ENCODE data around the gene NTRK3. TPM values are rescaled to one million over a fixed set of nuclear protein-coding genes. Genes with fewer than 3 reads are reported as not detected.
"Not testable (repeated sequence)": the region's sequence is repeated elsewhere in the genome, so short reads cannot be mapped to it uniquely, and the experiment has no call there.

Gene NTRK3
- total and polyA plus RNA-seq, 4 donors = 0.21 to 2.9 (median 0.32) TPM

DNA sequence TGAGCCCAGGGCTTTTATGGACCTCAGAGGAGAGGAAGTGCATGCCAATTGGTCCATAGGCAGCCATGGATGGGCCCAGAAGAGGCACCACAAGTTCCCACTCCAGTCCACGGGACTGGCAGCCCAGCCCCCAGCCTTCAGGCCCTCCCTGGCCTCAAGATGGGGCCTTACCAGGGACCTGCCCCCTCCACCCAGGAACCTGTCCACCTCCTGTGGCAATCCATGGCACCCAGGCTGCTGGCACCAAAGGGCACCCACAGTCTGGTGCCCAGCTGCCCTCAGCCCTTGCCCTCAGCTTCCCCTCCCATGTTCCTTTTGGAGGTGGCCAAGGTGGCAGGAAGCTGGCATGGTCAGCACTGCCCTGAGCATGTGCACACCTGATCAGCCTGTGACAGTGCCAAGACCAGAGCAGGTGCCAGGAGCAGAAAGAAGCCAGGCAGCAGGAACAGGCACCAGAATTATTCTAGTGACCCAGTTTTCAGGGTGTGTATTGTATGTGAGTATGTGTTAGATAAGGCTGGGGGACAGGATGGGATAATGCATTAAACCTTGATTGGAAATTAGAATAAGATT lies 415.0 kb downstream of the NTRK3 start:
- H3K27me3 ChIP-seq (ENCODE audit: control insufficient read depth in 4 of 4, insufficient read depth in 4 of 4, low read length in 3 of 4) = no peaks in the 10 kb centered on the region
- H3K27ac ChIP-seq (ENCODE audit: low read depth in 1 of 2, low read length in 2 of 2) = no peak overlapping the region
- TF ChIP-seq FOXA1 (IDR thresholded peaks at IDR 0.05) = no peak
- no peak for TF ChIP-seq HNF4A (conservative IDR thresholded peaks at IDR 0.05)
- TF ChIP-seq YY1 (IDR thresholded peaks at IDR 0.05) = no peak
- no peak for TF ChIP-seq EGR1 (IDR thresholded peaks at IDR 0.05; ENCODE audit: low read depth in 2 of 2)
- TF ChIP-seq RAD21 (IDR thresholded peaks at IDR 0.05) = no peak
- no peak for TF ChIP-seq NR2F2 (IDR thresholded peaks at IDR 0.05)
- TF ChIP-seq JUND (IDR thresholded peaks at IDR 0.05) = no peak
- TF ChIP-seq SP1 (IDR thresholded peaks at IDR 0.05) = no peak
- TF ChIP-seq, protein P1, sequence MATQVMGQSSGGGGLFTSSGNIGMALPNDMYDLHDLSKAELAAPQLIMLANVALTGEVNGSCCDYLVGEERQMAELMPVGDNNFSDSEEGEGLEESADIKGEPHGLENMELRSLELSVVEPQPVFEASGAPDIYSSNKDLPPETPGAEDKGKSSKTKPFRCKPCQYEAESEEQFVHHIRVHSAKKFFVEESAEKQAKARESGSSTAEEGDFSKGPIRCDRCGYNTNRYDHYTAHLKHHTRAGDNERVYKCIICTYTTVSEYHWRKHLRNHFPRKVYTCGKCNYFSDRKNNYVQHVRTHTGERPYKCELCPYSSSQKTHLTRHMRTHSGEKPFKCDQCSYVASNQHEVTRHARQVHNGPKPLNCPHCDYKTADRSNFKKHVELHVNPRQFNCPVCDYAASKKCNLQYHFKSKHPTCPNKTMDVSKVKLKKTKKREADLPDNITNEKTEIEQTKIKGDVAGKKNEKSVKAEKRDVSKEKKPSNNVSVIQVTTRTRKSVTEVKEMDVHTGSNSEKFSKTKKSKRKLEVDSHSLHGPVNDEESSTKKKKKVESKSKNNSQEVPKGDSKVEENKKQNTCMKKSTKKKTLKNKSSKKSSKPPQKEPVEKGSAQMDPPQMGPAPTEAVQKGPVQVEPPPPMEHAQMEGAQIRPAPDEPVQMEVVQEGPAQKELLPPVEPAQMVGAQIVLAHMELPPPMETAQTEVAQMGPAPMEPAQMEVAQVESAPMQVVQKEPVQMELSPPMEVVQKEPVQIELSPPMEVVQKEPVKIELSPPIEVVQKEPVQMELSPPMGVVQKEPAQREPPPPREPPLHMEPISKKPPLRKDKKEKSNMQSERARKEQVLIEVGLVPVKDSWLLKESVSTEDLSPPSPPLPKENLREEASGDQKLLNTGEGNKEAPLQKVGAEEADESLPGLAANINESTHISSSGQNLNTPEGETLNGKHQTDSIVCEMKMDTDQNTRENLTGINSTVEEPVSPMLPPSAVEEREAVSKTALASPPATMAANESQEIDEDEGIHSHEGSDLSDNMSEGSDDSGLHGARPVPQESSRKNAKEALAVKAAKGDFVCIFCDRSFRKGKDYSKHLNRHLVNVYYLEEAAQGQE (IDR thresholded peaks at IDR 0.05) = no peak
- TF ChIP-seq HNF4G (IDR thresholded peaks at IDR 0.05) = no peak
- no peak for TF ChIP-seq GABPA (IDR thresholded peaks at IDR 0.05 in 1 of 2, conservative IDR thresholded peaks at IDR 0.05 in 1 of 2)
- TF ChIP-seq, protein P2, sequence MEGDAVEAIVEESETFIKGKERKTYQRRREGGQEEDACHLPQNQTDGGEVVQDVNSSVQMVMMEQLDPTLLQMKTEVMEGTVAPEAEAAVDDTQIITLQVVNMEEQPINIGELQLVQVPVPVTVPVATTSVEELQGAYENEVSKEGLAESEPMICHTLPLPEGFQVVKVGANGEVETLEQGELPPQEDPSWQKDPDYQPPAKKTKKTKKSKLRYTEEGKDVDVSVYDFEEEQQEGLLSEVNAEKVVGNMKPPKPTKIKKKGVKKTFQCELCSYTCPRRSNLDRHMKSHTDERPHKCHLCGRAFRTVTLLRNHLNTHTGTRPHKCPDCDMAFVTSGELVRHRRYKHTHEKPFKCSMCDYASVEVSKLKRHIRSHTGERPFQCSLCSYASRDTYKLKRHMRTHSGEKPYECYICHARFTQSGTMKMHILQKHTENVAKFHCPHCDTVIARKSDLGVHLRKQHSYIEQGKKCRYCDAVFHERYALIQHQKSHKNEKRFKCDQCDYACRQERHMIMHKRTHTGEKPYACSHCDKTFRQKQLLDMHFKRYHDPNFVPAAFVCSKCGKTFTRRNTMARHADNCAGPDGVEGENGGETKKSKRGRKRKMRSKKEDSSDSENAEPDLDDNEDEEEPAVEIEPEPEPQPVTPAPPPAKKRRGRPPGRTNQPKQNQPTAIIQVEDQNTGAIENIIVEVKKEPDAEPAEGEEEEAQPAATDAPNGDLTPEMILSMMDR (IDR thresholded peaks at IDR 0.05; ENCODE audit: low read depth, low read length, missing input control) = no peak
- no peak for TF ChIP-seq TAF1 (conservative IDR thresholded peaks at IDR 0.05)
- TF ChIP-seq, protein P3, sequence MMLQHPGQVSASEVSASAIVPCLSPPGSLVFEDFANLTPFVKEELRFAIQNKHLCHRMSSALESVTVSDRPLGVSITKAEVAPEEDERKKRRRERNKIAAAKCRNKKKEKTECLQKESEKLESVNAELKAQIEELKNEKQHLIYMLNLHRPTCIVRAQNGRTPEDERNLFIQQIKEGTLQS (IDR thresholded peaks at IDR 0.05) = no peak
- TF ChIP-seq, protein P4, sequence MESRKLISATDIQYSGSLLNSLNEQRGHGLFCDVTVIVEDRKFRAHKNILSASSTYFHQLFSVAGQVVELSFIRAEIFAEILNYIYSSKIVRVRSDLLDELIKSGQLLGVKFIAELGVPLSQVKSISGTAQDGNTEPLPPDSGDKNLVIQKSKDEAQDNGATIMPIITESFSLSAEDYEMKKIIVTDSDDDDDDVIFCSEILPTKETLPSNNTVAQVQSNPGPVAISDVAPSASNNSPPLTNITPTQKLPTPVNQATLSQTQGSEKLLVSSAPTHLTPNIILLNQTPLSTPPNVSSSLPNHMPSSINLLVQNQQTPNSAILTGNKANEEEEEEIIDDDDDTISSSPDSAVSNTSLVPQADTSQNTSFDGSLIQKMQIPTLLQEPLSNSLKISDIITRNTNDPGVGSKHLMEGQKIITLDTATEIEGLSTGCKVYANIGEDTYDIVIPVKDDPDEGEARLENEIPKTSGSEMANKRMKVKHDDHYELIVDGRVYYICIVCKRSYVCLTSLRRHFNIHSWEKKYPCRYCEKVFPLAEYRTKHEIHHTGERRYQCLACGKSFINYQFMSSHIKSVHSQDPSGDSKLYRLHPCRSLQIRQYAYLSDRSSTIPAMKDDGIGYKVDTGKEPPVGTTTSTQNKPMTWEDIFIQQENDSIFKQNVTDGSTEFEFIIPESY (IDR thresholded peaks at IDR 0.05) = no peak
- no peak for TF ChIP-seq FOXA2 (IDR thresholded peaks at IDR 0.05)
- no peak overlapping the region for H3K4me3 ChIP-seq (ENCODE audit: low read depth in 1 of 3, low read length in 3 of 3)
- no peaks in the 10 kb centered on the region for H3K36me3 ChIP-seq (ENCODE audit: control insufficient read depth in 4 of 4, insufficient read depth in 3 of 4, low read depth in 1 of 4, low read length in 3 of 4)
- 60% methylated on average over 1 of the region's 1 CpG for WGBS
- H3K9ac ChIP-seq (ENCODE audit: low read depth in 1 of 2, low read length in 2 of 2) = no peak overlapping the region
- no peaks in the 10 kb centered on the region for H3K9me3 ChIP-seq (ENCODE audit: control insufficient read depth in 4 of 4, low read length in 3 of 4)
- no peak for DNase-seq (ENCODE audit: low spot score)
- H3K4me1 ChIP-seq (ENCODE audit: control insufficient read depth in 4 of 4, insufficient read depth in 4 of 4, low read length in 3 of 4) = no peaks in the 10 kb centered on the region

DNA sequence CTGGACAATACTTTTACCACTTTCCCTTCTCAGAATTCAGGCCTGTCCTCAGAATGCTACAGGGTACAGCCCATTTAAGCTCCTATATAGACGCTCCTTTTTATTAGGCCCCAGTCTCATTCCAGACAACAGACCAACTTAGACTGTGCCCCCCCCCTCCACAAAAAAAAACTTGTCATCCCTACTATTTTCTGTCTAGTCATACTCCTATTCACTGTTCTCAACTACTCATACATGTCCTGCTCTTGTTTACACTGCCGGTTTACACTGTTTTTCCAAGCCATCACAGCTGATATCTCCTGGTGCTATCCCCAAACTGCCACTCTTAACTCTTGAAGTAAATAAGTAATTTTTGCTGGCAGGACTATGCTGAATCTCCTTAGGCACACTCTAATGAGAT lies 420.7 kb downstream of the NTRK3 start:
- not testable (repeated sequence) for H3K36me3 ChIP-seq (ENCODE audit: control insufficient read depth in 4 of 4, insufficient read depth in 3 of 4, low read depth in 1 of 4, low read length in 3 of 4); H3K9me3 ChIP-seq (ENCODE audit: control insufficient read depth in 4 of 4, low read length in 3 of 4); DNase-seq (ENCODE audit: low spot score); H3K4me3 ChIP-seq (ENCODE audit: low read depth in 1 of 3, low read length in 3 of 3); H3K9ac ChIP-seq (ENCODE audit: low read depth in 1 of 2, low read length in 2 of 2); H3K27ac ChIP-seq (ENCODE audit: low read depth in 1 of 2, low read length in 2 of 2); H3K27me3 ChIP-seq (ENCODE audit: control insufficient read depth in 4 of 4, insufficient read depth in 4 of 4, low read length in 3 of 4); H3K4me1 ChIP-seq (ENCODE audit: control insufficient read depth in 4 of 4, insufficient read depth in 4 of 4, low read length in 3 of 4)
- 60% methylated on average over 2 of the region's 2 CpGs for WGBS

DNA sequence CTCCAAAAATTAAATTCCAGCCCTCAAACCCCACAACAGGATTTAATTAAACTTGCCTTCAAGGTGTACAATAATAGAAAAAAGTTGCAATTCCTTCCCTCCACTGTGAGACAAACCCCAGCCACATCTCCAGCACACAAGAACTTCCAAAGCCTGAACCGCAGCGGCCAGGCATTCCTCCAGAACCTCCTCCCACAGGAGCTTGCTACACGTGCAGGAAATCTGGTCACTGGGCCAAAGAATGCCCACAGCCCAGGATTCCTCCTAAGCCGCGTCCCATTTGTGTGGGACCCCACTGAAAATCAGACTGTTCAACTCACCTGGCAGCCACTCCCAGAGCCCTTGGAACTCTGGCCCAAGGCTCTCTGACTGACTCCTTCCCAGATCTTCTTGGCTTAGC lies 423.2 kb downstream of the NTRK3 start:
- not testable (repeated sequence) for H3K9ac ChIP-seq (ENCODE audit: low read depth in 1 of 2, low read length in 2 of 2); H3K4me3 ChIP-seq (ENCODE audit: low read depth in 1 of 3, low read length in 3 of 3); H3K27ac ChIP-seq (ENCODE audit: low read depth in 1 of 2, low read length in 2 of 2); H3K4me1 ChIP-seq (ENCODE audit: control insufficient read depth in 4 of 4, insufficient read depth in 4 of 4, low read length in 3 of 4); H3K9me3 ChIP-seq (ENCODE audit: control insufficient read depth in 4 of 4, low read length in 3 of 4); H3K36me3 ChIP-seq (ENCODE audit: control insufficient read depth in 4 of 4, insufficient read depth in 3 of 4, low read depth in 1 of 4, low read length in 3 of 4); H3K27me3 ChIP-seq (ENCODE audit: control insufficient read depth in 4 of 4, insufficient read depth in 4 of 4, low read length in 3 of 4); DNase-seq (ENCODE audit: low spot score)
- 81% methylated on average over 5 of the region's 5 CpGs for WGBS
